Activated T-cell treated with anti-CD3 and anti-CD28 coated beads for 4 hours (primary cell): Measurements from ENCODE around the gene GDNF.
"Not testable (repeated sequence)": the region's sequence is repeated elsewhere in the genome, so short reads cannot be mapped to it uniquely, and the experiment has no call there.

Experiments
- DNase-seq: peaks from one replicate; pipeline ENCODE4 v3.0.0-alpha.2; 2020

GDNF gene

GRCh38 chr5:37839407-37840052 is at the start of gene GDNF:
Gene GDNF, minus strand, starts transcription at chr5:37840041. Its CDS starts 5,245 bp downstream, at chr5:37834796.
- no peak for DNase-seq

GRCh38 chr5:37888476-37888875 is 48.6 kb upstream of the GDNF start:
- DNase-seq, result no peak

GRCh38 chr5:37886242-37886905 is 46.5 kb upstream of the GDNF start:
- DNase-seq, result no peak

GRCh38 chr5:37882636-37883035 is 42.8 kb upstream of the GDNF start:
- no peak for DNase-seq

- DNase-seq, result no peak
Measured at GRCh38 chr5:37881359-37881758, 41.5 kb upstream of the GDNF start.

GRCh38 chr5:37876943-37877342 is 37.1 kb upstream of the GDNF start:
- DNase-seq, result no peak

- no peak for DNase-seq
Measured at GRCh38 chr5:37876245-37876644, 36.4 kb upstream of the GDNF start.

- DNase-seq, result no peak
Measured at GRCh38 chr5:37875051-37875787, 35.4 kb upstream of the GDNF start.

- DNase-seq, result no peak
Measured at GRCh38 chr5:37873988-37874387, 34.1 kb upstream of the GDNF start.

- DNase-seq, result no peak
Measured at GRCh38 chr5:37871023-37871815, 31.4 kb upstream of the GDNF start.

GRCh38 chr5:37869216-37869615 is 29.4 kb upstream of the GDNF start:
- DNase-seq, result no peak

- DNase-seq, result no peak
Measured at GRCh38 chr5:37867654-37868053, 27.8 kb upstream of the GDNF start.

- DNase-seq, result not testable (repeated sequence)
Measured at GRCh38 chr5:37862907-37863306, 23.1 kb upstream of the GDNF start.

- DNase-seq, result no peak
Measured at GRCh38 chr5:37860206-37860605, 20.4 kb upstream of the GDNF start.

GRCh38 chr5:37859805-37860204 is 20.0 kb upstream of the GDNF start:
- no peak for DNase-seq

- DNase-seq, result no peak
Measured at GRCh38 chr5:37858250-37858649, 18.4 kb upstream of the GDNF start.

GRCh38 chr5:37857696-37858095 is 17.9 kb upstream of the GDNF start:
- no peak for DNase-seq

- no peak for DNase-seq
Measured at GRCh38 chr5:37855438-37855837, 15.6 kb upstream of the GDNF start.

GRCh38 chr5:37851305-37851704 is 11.5 kb upstream of the GDNF start:
- DNase-seq, result no peak

GRCh38 chr5:37850226-37850865 is 10.5 kb upstream of the GDNF start:
- DNase-seq, result no peak

- no peak for DNase-seq
Measured at GRCh38 chr5:37849641-37850040, 9.8 kb upstream of the GDNF start.

GRCh38 chr5:37847978-37848425 is 8.2 kb upstream of the GDNF start:
- no peak for DNase-seq
